Ovary (tissue), 9 donors: ENCODE results near the gene SOX30. TPM values are rescaled to one million over a fixed set of nuclear protein-coding genes. Genes with fewer than 3 reads are reported as not detected.
"Not testable (repeated sequence)": the region's sequence is repeated elsewhere in the genome, so short reads cannot be mapped to it uniquely, and the experiment has no call there.

ENCODE experiments used
- DNase-seq, 5 donors: peaks; one replicate each; pipeline ENCODE4 v3.0.0-alpha.2; 2019 to 2020
- H3K27ac ChIP-seq, 2 donors: fragments of 200-600 bp; one replicate each; pipeline versions ENCODE4 v1.5.1 to v1.8.0; 2019 to 2022
- H3K27me3 ChIP-seq: fragments of 200-600 bp; one replicate; pipeline ENCODE4 v1.8.0; 2022
- H3K36me3 ChIP-seq: fragments of 200-600 bp; sonication (generic); one replicate; pipeline ENCODE4 v1.5.1; 2019
- H3K4me1 ChIP-seq: one replicate; pipeline ENCODE4 v1.8.1; 2013; ENCODE audit warnings: mild to moderate bottlenecking, moderate library complexity; ENCODE audit not compliant: insufficient read depth
- H3K4me3 ChIP-seq: fragments of 200-600 bp; sonication (generic); one replicate; pipeline ENCODE4 v1.5.1; 2017
- H3K9me3 ChIP-seq, 2 donors: fragments of 200-600 bp in 1 of 2; sonication (generic) in 1 of 2; one replicate each; pipeline versions ENCODE4 v1.5.1 to v1.8.1; 2013 to 2019; ENCODE audit warnings: mild to moderate bottlenecking in 1 of 2, moderate library complexity in 1 of 2
- CTCF ChIP-seq, 3 donors: fragments of 450-650 bp in 2 of 3; fragments of 200-600 bp in 1 of 3; IDR thresholded peaks; one replicate each; pipeline versions ENCODE4 v1.5.1 to v1.8.0; 2016 to 2022; ENCODE audit warnings: antibody characterized with exemption in 3 of 3, mild to moderate bottlenecking in 1 of 3
- EP300 ChIP-seq: sonication (generic); formaldehyde crosslinking; IDR thresholded peaks from one replicate; pipeline ENCODE4 v1.6.1; 2017; ENCODE audit warnings: antibody characterized with exemption
- POLR2A ChIP-seq: fragments of 450-650 bp; IDR thresholded peaks from one replicate; pipeline ENCODE4 v1.6.1; 2017; ENCODE audit warnings: antibody characterized with exemption, mild to moderate bottlenecking, moderate library complexity
- whole genome bisulfite sequencing, 3 donors: extraction: QIAGEN DNeasy Blood & Tissue Kit in 1 of 3; methylation state at CpG; one replicate each; pipeline versions ENCODE4 v1.1.5 to v1.1.7; 2013 to 2017; 5-methylcytosine and 5-hydroxymethylcytosine counted together
- intact Hi-C, 4 donors: fragments of 100-400 bp; cut with DNase I; formaldehyde crosslinking; loops; one replicate each; pipeline versions ENCODE4 v1.11.0 to v1.15.1; 2022 to 2023
- polyA plus RNA-seq, 2 donors: library from polyadenylated mRNA; stranded (reverse); fragments of 200-250 nt in 1 of 2; fragments of 350-450 nt in 1 of 2; fragmentation: Illumina TruSeq in 1 of 2; extraction: RNeasy Lipid Tissue Mini Kit (QIAGEN cat#74804) in 1 of 2; gene quantifications; one replicate each; pipeline ENCODE4 v1.2.3, GENCODE V29; 2013 to 2014
- total RNA-seq, 7 donors: library from RNA; depleted of rRNA in 2 of 7; stranded (reverse); fragments of >200 nt in 2 of 7; fragmentation: NEBNext Ultra II Directional in 3 of 7; extraction: Animal tissue kit (Norgen Biotek cat#: 25700) in 3 of 7; gene quantifications; one replicate each; pipeline versions ENCODE4 v1.1.0 to v1.2.4, GENCODE V29; 2016 to 2023
- donor health status: DM: no; HTN: no; CAD: no; lungs with moderate emphysema.
- donor health status: DM: no; HTN: no; CAD: no.
- donor health status: Bipolar disorder and iron deficiency.
- donor health status: DM: yes; HTN: yes; CAD: no.
- donor health status: DM: no; HTN: no; CAD: no.
- donor health status: DM: yes; HTN: yes; CAD: no.

Gene SOX30
- total and polyA plus RNA-seq, 9 donors: 0.11 to 0.15 (median 0.12) TPM; not detected in 4

GRCh38 chr5:157680239-157680638 is 28.0 kb upstream of the SOX30 start:
- Histone ChIP-seq H3K4me1 (no peaks in the 10 kb centered on the region), H3K9me3 (no peaks in the 10 kb centered on the region), H3K27me3 (no peaks in the 10 kb centered on the region), H3K27ac (no peak overlapping the region), H3K4me3 (no peak overlapping the region), H3K36me3 (no peaks in the 10 kb centered on the region)
- no peak for DNase-seq
- no peak for TF ChIP-seq EP300
- no peak for TF ChIP-seq POLR2A
- TF ChIP-seq CTCF (IDR thresholded peaks at IDR 0.05): no peak
- WGBS, 3 donors: 91 to 100% (median 100%) methylated on average over 2 of the region's 2 CpGs
- intact Hi-C loops: no loop called here

- 90 to 94% (median 92%) methylated on average over 9 of the region's 9 CpGs for WGBS, 3 donors
- intact Hi-C loops: no loop called here
- H3K4me3 ChIP-seq: no peak overlapping the region
- H3K36me3 ChIP-seq: no peaks in the 10 kb centered on the region
- no peaks in the 10 kb centered on the region for H3K4me1 ChIP-seq
- H3K9me3 ChIP-seq: no peaks in the 10 kb centered on the region
- no peak for DNase-seq
- TF ChIP-seq EP300: no peak
- no peak for TF ChIP-seq CTCF (IDR thresholded peaks at IDR 0.05)
- no peak for TF ChIP-seq POLR2A
- no peak overlapping the region for H3K27ac ChIP-seq
- no peaks in the 10 kb centered on the region for H3K27me3 ChIP-seq
Observed at GRCh38 chr5:157679801-157680200, 27.6 kb upstream of the SOX30 start.

- TF ChIP-seq EP300 (no peak), CTCF (IDR thresholded peaks at IDR 0.05) (no peak), POLR2A (no peak)
- Histone ChIP-seq H3K4me3 (no peak overlapping the region), H3K4me1 (no peaks in the 10 kb centered on the region), H3K36me3 (no peaks in the 10 kb centered on the region), H3K27ac (no peak overlapping the region), H3K9me3 (no peaks in the 10 kb centered on the region), H3K27me3 (no peaks in the 10 kb centered on the region)
- 51 to 65% (median 60%) methylated on average over 3 of the region's 3 CpGs for WGBS, 3 donors
- no peak for DNase-seq
- intact Hi-C loops: no loop called here
Observed at GRCh38 chr5:157677931-157678330, 25.7 kb upstream of the SOX30 start.

GRCh38 chr5:157674351-157674750 is 22.1 kb upstream of the SOX30 start:
- H3K4me3 ChIP-seq, intact Hi-C loops, DNase-seq, H3K4me1 ChIP-seq, H3K36me3 ChIP-seq, H3K9me3 ChIP-seq, H3K27me3 ChIP-seq, H3K27ac ChIP-seq: not testable (repeated sequence)
- WGBS, 3 donors: 85 to 86% (median 86%) methylated on average over 4 of the region's 4 CpGs

- WGBS, 3 donors: 86 to 88% (median 87%) methylated on average over 8 of the region's 8 CpGs
- Histone ChIP-seq H3K4me1 (peaks cover 5% of the 10 kb centered on the region), H3K36me3 (no peaks in the 10 kb centered on the region), H3K9me3 (no peaks in the 10 kb centered on the region), H3K27ac (no peak overlapping the region), H3K4me3 (no peak overlapping the region), H3K27me3 (no peaks in the 10 kb centered on the region)
- DNase-seq: no peak
- intact Hi-C loops: no loop called here
- TF ChIP-seq POLR2A (no peak), CTCF (IDR thresholded peaks at IDR 0.05) (no peak), EP300 (no peak)
Observed at GRCh38 chr5:157672976-157673375, 20.7 kb upstream of the SOX30 start.
